GM19463 (cell line): ENCODE data around the gene ADPGK.
"Not testable (repeated sequence)": the region's sequence is repeated elsewhere in the genome, so short reads cannot be mapped to it uniquely, and the experiment has no call there.

Experiments used
- ATAC-seq: cut with Tn5 transposase; IDR thresholded peaks from one replicate; pipeline ENCODE4 v1.9.1; 2021; ENCODE audit warnings: mild to moderate bottlenecking, moderate library complexity; ENCODE audit not compliant: unreplicated experiment

ADPGK gene

DNA sequence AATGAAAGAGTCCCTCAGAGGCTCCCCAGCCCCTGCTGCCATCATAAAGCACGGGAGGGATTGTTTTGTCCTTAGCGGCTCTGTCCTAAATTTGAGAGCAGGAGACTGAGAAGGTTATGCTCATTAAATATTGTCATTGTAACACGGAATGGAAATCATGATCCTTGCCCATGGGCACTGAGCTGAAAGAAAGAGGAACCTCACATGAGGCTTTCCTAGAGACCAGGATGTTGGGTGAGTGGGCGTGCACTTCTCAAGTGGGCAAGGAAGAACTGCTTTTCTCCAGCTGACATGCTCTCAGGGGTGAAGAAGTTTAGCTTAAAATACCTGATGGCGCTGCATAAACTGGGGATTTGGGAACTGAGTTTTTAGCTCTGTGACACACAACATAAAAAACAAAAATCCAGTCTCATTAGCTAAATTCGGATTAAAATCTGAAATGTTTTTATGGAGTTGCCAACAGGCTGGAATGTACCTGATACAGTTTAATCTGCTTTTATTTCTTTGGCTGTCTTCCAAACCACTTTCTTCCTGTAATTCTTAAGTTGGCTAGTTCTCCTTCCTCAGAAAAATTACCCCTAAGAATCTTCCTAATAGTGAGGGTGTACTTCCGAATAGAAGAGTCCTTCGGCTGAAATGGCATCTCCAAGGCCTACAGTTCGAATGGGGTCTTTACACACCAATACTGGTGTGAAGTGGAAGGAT is 31.7 kb downstream of the ADPGK start:
- no peak for ATAC-seq

- ATAC-seq = no peak
Measured at GRCh38 chr15:72749700-72750099, 33.9 kb downstream of the ADPGK start.

DNA sequence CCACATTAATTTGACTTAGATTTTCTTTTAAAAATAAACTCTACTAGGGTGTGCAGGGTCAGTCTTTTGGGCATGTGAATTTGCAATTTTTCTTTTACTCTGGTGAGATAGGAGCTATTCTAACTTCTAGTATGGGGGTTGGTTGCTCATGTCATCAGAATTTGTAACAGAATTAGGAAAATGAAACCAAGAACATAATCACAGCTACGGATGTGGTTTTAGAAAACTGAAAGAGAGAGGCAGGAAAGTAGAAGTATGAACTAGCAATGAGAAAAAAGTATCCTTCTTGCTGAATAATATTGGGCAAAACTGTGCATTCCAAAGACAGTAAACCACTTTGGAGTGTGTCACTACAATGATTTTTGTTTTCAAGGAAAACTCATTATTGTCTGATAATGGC is 43.3 kb downstream of the ADPGK start:
- peak; percentile 60 for ATAC-seq

GRCh38 chr15:72737723-72738122 is 45.8 kb downstream of the ADPGK start:
- ATAC-seq = no peak

DNA sequence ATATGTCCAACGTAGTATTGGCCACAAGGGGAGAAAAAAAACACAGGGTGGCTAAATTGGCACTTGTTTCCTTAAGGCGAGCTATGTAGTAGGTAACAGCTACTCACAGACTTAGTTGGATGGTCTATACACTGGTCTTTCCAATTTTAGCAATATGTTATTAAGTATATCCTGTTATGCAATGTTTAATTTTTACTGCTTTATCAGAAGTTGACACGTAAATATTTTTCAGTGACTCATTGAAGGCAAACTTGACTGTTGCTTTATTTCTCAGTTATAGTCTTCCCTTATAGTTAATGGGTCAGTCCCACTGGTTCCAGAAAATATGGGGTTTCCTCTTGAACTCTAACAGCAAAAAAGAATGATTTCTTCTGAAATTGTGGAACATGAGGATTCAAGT is 46.5 kb downstream of the ADPGK start:
- ATAC-seq = no peak

DNA sequence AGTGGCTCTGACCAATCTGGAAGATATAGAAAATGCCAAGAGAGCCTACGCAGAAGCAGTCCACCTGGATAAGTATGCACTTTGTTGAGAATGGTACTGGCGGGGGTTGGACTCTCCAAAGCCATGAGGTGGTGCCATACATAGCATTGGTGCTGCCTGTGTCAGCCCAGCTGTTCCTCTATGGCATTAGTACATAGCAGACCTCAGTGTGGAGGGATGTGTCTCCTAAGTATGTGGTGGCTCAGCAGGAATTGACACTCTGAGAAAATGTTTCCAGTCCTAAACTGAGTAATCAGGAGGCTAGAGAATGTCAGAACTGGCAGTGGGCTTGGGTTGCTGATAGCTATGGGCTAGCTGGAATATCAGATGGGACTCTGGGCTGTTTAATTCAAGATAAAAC is 48.4 kb downstream of the ADPGK start:
- ATAC-seq = no peak

DNA sequence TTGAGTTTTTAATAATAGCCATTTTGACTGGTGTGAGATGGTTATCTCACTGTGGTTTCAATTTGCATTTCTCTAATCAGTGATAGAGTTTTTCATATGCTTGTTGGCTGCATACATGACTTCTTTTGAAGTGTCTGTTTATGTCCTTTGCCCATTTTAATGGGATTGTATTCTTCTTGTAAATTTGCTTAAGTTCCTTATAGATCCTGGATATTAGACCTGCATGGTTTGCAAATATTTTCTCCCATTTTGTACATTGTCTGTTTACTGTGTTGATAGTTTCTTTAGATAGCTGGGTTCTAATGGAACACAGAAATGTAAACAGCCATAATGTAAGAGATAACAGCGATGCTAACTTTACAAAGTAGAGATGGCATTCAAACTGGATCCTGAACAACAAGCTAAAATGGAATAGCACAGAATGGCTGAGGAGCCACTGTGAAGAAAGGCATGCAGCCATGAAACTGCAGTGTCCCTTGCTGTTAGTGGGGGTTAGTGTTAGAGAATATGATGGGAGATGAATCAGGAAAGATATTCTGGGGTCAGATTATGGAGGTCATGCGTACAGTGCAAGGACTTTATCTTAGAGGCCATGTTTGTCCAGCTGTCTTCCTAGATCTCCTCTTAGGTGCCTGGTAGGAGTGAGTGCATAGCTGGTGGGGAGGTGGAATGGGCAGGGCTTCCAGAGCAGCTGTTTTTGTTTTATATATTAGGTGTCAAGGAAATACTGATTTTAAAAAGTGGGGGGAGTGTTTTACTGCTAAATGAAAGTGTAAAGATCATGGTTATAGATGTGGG is 49.4 kb downstream of the ADPGK start:
- no peak for ATAC-seq

- ATAC-seq = no peak
Measured at GRCh38 chr15:72732516-72732915, 51.0 kb downstream of the ADPGK start.

- ATAC-seq = no peak
Measured at GRCh38 chr15:72732086-72732485, 51.5 kb downstream of the ADPGK start.

DNA sequence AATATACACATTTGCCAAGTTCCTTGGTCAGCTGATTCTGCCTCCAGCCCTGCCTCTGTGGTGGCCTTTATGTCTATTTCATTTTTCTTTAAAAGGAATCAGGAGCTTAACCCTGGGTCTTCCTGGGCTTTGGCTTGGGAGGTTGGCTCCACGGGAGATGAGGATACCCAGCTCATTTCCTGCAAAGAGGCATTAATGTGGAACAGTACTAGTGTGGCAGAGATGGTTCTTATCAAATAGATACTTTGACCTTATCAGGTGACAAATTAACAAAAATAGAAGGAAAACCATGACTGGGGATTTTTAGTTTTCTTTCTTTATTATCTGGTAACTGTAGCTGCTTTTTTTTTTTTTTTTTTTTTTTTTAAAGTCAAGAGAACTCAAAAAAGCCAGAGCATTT is 54.7 kb downstream of the ADPGK start:
- ATAC-seq = no peak

DNA sequence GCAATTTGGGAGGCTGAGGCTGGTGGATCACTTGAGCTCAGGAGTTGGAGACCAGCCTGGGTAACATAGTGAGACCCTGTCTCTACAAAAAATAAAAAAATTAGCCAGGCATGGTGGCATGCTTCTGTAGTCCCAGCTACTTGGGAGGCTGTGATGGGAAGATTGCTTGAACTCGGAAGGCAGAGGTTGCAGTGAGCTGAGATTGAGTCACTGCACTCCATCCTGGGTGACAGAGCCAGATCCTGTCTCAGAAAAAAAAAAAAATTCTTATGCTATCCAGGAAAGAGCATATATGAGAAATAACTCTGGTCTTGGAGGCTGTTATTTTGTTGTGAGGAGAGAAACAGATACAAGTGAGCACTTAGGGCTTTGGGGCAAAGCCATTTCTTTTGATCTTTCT is 55.3 kb downstream of the ADPGK start:
- ATAC-seq = not testable (repeated sequence)

- ATAC-seq = no peak
Measured at GRCh38 chr15:72727154-72727553, 56.4 kb downstream of the ADPGK start.

- ATAC-seq = not testable (repeated sequence)
Measured at GRCh38 chr15:72725851-72726250, 57.7 kb downstream of the ADPGK start.

DNA sequence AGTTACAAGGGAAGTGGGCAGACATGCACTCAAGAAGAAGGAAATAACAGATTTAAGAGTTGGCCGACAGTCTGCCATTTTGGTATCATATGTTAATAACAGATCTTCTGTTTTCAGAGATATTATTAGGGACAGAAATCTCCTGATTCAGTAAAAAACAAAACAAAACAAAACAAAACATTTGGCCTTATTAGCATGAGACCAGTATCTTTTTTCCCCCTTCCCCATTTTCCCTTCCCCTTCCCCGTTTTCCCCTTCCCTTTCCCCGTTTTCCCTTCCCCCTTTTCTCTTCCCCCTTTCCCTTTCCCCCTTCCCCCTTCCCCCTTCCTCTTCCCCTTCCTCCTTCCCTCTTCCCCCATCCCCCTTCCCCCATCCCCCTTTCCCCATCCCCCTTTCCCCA is 58.1 kb downstream of the ADPGK start:
- no peak for ATAC-seq

DNA sequence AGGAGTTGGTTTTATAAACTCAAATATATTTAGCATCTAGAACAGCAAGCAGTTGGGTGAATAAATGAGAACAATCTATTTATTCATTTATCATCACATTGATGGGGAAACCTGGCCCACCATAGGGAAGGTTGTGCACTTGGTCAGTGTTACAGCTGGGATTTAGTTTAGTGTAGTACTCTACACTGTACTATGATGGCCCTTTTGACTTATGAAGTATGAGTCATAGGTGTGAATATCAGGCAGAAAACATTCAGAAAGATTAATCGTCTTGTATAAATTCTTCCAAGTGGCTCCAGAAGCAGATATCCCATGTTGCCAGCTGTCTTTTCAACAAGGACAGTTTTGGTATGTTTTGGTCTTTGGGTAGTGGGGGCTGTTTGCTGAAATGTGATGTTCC is 59.5 kb downstream of the ADPGK start:
- no peak for ATAC-seq

DNA sequence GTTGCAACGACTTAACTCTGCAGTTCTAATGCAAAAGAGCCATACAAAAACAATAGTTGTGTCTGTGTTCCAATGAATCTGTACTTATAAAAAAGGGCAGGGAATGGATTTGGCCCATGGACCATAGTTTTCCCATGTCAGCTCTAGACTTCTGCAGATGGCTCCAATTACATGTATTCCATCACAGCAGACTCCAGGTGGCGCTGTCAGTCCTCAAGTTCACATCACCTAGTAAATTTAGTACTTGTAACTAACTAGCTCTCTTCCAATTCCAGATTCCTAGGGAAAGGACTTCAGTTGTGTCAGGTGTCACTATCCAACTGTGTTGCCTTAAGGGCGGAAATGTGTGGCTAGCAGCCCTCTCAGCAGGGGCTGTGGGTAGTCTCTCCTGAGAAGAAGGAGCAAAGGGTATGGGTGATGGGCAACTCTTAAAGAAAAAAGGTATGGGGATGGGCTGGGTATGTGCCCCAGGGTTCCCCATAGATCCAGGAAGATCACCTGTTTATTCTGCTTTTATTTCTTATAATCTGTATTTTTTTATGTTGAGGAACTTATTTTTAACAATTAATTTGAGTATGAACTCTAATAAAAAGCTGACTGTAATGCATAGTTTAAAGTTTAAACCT is 61.4 kb downstream of the ADPGK start:
- no peak for ATAC-seq

DNA sequence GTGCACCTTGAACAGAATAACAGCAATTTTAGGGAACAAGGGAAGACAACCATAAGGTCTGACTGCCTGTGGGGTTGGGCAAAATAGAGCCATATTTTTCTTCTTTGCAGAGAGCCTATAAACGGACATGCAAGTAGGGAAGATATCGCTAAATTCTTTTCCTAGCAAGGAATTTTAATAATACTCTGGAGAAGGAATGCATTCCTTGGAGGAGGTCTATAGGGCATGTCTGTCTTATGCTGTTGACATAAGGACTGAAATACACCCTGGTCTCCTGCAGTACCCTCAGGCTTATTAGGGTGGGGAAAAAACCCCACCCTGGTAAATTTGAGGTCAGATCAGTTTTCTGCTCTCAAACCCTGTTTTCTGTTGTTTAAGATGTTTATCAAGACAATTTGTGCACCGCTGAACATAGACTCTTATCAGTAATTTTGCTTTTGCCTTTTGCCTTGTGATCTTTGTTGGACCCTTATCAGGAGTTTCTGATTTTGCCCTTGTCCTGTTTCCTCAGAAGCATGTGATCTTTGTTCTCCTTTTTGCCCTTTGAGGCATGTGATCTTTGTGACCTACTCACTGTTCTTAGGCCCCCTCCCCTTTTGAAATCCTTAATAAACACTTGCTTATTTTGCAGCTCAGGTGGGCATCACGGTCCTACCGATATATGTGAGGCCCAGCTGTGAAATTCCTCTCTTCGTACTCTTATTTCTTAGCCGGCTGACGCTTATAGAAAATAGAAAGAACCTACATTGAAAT is 74.8 kb downstream of the ADPGK start:
- not testable (repeated sequence) for ATAC-seq

DNA sequence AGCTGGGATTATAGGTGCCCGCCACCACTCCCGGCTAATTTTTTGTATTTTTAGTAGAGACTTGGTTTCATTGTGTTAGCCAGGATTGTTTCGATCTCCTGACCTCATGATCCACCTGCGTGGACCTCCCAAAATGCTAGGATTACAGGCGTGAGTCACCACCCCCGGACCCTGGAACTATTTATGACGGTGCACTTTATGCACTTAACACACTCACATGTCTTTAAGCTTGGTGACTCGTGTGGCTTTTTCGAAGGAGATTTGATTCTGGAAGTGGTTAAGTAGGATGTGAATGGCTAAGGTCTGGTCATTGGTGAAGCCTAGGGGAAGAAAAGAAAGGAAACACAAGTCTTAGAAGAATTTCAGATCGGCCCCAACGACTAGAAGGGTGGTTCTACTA is 77.3 kb downstream of the ADPGK start:
- ATAC-seq = no peak
